Inferior parietal cortex (tissue), 1 donor: Measurements from ENCODE around the gene TMEM267.
A peak's percentile ranks its signal among the peaks of the same experiment; 100 is the strongest.
"Not testable (repeated sequence)": the region's sequence is repeated elsewhere in the genome, so short reads cannot be mapped to it uniquely, and the experiment has no call there.

ENCODE experiments used
- DNase-seq: peaks from one replicate; pipeline ENCODE4 v3.0.0-alpha.2; 2016; ENCODE audit errors: extremely low spot score

Gene TMEM267

DNA sequence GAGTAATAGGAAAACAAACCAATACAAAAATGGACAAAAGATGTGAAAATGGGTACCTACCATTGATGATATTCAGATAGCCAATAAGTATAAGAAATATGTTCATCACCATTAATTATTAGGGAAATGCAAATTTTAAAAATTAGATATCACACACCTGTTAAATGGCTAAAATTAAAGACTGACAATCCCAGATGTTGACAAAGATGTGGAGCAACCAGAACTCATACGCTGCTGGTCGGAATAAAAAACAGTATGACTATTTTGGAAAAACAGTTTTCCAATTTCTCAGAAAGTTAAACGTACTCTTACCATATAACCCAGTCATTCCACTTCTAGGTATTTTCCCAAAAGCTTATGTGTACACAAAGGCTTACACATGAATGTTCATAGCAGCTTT lies 27.1 kb downstream of the TMEM267 start:
- DNase-seq = no peak

GRCh38 chr5:43441575-43441974 lies 42.1 kb downstream of the TMEM267 start:
- not testable (repeated sequence) for DNase-seq

- DNase-seq = no peak
Observed at GRCh38 chr5:43437062-43437660, 46.5 kb downstream of the TMEM267 start.

- no peak for DNase-seq
Observed at GRCh38 chr5:43433382-43433781, 50.3 kb downstream of the TMEM267 start.

DNA sequence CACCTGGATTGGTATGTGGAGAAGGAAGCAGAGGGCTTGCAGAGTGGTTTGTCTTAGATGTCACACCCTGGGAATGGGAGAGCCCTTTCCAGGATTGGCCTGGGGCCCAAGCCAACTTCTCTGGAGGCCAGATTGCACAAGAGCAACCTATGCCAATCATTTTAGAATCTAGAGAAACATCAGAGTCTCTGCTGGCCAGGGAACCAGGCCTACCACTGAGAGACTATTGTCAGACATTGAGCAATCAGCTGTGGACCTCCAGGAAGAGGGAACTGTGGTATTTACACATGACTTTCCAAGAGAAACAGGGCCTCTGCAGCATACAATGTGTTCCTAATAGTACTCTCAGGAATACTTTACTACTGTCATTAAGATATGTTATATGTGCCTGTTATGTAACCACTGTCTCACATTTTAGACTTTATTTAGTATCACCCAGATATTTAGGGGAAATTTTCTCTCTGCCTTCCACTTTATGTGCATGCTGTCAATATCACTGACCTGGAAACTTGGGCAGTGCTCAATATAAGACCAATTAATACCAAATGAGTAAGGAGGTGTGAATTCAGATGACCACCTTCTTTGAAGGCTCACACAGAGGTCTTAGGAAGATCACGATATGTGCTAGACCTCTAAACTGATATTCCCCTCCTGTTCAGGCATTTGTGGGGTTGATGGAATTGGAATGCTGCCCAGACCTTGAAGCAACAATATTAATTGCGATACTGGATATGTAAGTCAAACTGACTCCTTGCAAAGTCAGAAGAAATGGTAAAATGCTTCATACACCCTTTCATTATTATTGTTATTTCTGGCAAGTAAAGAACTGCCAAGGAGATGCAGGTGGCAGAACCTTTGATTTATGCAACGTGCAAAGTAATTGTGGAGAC lies 50.9 kb downstream of the TMEM267 start:
- no peak for DNase-seq

DNA sequence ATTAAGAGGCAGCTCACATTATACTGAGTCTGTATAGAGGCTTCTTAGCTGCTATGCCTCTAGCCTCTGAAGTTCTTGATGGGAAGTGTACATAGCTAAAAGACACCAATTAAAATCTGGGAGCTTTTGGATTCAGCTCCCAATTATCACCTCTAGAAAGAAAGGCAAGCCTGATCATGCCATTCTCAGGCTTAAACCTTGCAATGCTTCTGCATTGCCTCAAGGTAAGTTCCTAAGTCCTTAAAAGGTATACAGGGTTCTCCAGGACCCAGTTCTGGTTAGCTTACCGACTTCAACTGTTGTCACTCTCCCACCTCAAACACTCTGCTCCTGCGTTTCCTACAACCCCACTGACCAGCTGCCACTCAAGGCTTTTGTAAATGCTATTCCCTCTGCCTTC lies 54.0 kb downstream of the TMEM267 start:
- no peak for DNase-seq

DNA sequence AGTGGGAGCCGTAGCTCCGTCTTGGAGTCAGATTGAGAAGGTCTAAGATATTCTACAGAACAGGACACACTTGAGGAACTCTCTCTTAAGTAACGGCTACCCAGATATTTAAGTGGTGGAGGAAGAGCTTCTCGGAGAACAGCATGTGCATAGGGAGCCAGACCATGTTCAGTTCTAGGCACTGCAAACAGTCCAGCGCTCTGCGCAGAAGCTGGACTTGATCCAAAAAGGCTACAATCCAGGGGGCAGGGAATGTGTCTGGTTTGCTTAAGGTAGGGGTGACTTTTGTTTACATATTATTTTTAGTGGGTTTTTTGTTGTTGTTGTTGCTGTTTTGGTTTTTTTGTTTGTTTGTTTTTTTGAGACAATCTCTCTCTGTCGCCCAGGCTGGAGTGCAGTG lies 54.6 kb downstream of the TMEM267 start:
- DNase-seq = no peak

- DNase-seq = no peak
Observed at GRCh38 chr5:43427306-43427705, 56.4 kb downstream of the TMEM267 start.

GRCh38 chr5:43425983-43426382 lies 57.7 kb downstream of the TMEM267 start:
- no peak for DNase-seq

DNA sequence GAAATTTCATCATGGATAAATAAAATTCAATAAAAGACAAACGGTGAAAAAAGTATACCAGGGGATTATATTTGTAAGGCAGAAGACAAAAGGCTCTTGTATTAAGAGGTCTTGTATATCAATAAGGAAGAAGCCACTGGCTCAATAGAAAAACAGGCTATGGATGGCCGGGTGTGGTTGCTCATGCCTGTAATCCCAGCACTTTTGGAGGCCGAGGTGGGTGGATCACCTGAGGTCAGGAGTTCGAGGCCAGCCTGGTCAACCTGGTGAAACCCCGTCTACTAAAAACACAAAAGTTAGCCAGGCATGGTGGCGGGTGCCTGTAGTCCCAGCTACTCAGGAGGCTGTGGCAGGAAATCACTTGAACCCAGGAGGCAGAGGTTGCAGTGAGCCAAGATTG lies 60.6 kb downstream of the TMEM267 start:
- DNase-seq = not testable (repeated sequence)

DNA sequence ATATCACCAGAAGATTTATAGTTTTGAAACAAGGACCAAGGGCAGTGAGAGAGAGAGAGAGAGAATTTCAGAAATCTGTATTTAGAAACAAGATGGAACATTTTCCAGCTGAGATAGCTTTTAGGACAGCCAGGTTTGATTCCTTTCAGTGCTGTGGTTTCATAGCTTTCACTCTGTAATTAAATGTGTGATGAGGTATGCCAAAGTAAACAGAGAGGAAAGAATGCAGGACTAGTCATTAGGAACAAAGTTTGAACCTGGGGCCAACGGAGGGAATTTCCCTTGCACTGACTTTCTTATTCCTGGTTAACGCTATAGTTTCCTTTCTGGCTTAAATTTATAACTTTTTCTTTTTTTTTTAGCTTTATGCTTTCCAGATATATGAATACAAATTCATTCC lies 61.5 kb downstream of the TMEM267 start:
- no peak for DNase-seq

- no peak for DNase-seq
Observed at GRCh38 chr5:43421450-43422133, 62.1 kb downstream of the TMEM267 start.

- DNase-seq = no peak
Observed at GRCh38 chr5:43420241-43420640, 63.4 kb downstream of the TMEM267 start.

GRCh38 chr5:43418561-43418960 lies 65.1 kb downstream of the TMEM267 start:
- DNase-seq = no peak

DNA sequence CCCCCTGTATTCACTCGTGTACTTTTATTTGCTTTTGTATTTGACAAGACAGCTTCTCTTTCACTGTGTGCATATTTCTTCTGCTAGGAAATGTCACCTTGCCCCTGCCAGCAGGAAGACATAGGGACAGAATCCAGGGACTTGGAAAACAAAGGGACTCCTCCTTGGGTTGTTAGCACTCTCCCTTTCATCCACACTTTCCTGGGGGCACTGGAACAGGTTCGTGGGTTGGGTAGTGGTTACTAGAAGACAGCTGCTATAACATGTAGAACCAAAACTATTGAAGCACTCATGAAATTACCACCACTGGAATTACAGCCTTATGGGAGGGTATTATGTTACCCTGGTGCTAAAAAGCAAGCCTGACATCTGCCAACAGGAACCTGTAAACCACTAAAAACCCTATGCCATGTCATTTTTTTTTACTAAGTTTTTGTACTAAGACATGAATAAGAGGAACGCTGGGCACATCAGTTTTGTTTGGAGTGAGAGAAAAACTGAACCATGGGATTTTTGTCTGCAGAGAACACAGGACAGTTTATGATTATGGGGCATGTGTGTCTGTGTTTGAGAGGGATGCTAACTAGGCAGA lies 66.8 kb downstream of the TMEM267 start:
- DNase-seq = no peak

DNA sequence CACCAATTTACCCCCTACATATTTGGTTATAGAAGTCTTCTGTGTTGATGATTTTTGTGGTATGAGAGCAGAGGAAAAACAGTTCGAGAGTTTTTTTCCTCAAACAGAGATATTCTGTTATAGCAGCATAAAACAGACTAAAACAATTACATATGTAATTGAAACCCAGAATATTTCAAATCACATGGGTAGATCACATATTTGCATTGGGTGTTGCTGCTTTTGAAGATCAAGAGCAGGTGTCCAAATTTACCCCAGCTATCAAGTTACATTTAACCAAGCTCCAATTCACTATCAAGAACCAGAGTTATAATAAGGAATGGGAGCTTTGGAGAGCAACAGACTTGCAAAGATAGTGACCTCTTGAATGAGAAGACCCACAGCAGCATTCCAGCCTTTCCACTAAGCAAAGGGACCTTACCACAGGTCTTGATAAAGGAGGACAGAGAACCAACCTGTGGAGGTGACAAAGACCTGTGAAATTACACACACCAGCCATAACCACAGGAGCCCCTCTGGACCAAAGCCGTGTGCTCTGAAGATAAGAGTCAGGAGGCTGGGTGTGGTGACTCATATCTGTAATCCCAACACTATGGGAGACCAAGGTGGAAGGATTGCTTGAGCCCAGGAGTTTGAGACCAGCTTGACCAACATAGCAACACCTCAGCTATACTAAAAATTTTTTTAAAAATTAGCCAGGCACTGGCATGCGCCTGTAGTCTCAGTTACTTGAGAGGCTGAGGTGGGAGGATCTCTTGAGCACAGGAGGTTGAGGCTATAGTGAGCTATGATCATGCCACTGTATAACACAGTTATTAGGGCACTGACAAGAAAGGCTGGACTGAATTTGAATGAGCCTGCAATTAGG lies 67.5 kb downstream of the TMEM267 start:
- peak; percentile 11 for DNase-seq

GRCh38 chr5:43413966-43414365 lies 69.7 kb downstream of the TMEM267 start:
- DNase-seq = no peak

- DNase-seq = no peak
Observed at GRCh38 chr5:43412644-43413043, 71.0 kb downstream of the TMEM267 start.

DNA sequence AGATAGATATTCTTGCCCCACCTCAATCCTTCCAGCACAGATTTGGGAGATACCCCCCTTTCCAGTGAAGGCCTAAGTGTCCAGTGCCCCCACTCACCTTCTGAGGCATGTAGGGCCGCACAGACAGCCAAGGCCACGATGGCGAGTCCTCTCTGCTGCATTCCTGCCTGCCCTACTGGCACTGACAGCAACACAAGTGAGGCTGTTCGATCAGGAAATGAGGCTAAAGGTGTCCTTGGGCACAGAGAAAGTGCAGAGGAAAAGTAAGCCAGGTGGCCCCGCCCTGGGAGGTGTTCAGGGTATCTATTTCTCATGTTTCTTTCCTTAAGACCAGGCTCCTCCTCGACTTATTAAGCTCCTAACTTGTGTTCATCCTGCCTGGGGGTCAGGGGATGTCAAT lies 71.5 kb downstream of the TMEM267 start, which contains the start of gene CCL28:
Gene CCL28 (minus strand): TSS at position 236 of the 400 bp plus-strand sequence. CDS start 75 bp downstream, at position 161.
- DNase-seq = no peak

DNA sequence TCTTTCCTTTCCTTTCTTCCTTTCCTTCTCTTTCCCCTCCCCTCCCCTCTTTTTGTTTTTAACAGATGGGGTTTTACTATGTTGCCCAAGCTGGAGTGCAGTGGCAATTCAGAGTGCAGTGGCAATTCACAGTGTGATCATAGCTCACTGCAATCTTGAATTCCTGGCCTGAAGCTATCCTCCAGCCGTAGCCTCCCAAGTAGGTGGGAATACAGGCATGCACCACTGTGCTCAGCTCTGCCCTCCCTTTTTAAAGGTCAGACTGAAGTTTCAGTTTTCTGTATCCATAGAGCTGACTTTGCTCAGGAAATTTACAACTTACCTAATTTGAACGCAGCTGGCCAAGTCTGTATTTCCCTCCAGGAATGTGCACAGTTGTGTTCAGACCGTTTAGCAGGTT lies 72.2 kb downstream of the TMEM267 start:
- no peak for DNase-seq

DNA sequence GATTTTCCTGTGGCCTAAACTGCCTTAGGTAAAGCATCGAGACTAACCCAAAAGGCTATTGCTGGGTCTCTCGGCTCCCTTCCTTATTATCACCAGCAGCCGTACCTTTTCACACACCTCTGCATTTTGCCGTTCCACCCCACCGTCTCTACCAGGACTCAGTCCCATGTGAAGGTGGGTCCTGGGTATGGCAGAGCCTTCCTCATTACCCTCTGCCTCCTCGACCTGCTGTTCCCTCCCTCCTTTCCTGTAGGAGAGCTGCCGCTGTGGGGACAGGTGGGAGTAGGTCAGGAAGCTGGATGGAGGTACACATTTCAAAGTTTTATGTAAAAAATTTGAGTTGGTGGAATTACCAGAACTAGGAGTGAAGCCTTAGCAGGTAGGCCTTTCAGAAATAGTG lies 73.3 kb downstream of the TMEM267 start:
- DNase-seq = no peak
